ENCODE measurements around the gene AGBL1.

- TF ChIP-seq CTCF (IDR thresholded peaks at IDR 0.05) = no peak
- no peak for TF ChIP-seq POLR2A (IDR thresholded peaks at IDR 0.05)
Measured at GRCh38 chr15:86550075-86550474, 470.4 kb downstream of the AGBL1 start.
